Stimulated activated CD4-positive, alpha-beta T cell treated with anti-CD3 and anti-CD28 coated beads, Interleukin-12 subunit alpha, Interleukin-12 subunit beta, amount 100 ng/mL, for 48 hours (primary cell): ENCODE data around the gene ACLY.
"Not testable (repeated sequence)": the region's sequence is repeated elsewhere in the genome, so short reads cannot be mapped to it uniquely, and the experiment has no call there.

Experiments
- DNase-seq, 3 donors: peaks; one replicate each; pipeline ENCODE4 v3.0.0-alpha.2; 2020; ENCODE audit warnings: low read depth in 2 of 3, low spot score in 1 of 3

Gene ACLY

DNA sequence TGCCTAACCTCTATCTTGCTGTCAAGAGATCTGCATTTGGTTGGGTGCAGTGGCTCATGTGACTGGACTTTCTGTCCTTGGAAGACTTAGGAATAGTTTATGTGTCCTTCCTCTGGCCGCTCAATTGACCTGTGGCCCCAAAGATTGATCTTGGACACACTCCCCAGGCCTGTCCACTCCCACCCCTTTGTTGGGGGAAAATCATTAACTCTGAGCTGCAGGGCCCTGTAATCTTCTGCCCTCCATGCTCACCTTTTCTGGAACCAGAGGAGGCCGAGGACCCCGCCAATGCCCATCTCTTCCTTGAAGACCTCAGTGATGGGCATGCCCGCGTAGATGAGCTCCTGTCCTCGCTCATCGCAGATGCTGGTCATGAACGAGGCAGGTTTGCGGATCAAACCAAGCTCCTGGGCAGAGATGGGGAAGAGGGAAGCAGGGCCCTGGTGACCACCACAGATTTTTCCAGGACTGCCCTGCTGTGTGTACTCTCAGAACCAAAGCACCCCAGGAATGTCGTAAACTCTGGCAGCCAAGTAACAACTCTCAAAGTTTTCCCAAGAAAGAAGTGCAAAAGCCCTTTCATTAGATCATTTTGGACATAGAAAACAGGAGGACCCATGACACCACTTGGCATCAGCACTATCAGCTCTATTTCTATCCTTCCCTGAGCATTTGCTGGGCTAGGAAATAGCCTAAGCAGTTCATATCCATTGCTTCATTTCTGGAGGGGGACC lies 45.0 kb downstream of the ACLY start:
- DNase-seq = no peak

DNA sequence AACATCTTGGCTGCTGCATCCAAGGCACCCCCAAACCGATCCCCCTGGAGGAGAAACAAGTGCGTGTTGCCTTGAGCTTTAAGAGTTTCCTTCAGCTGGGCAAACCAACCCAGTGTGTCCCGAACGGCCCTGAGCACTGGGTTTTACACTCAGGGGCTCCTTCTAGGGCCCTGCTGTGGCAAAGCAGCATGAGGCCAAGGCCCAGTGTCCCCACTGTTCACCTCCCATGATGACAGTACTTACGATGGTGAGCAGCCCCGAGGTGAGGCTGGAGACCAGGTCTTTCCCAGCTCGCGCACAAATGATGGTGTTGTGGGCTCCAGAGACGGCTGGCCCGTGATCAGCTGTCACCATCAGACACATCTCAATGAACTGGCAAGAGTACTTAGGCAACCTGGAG lies 47.0 kb downstream of the ACLY start:
- DNase-seq = no peak

- DNase-seq = no peak
Measured at GRCh38 chr17:41870627-41871026, 48.1 kb downstream of the ACLY start.

DNA sequence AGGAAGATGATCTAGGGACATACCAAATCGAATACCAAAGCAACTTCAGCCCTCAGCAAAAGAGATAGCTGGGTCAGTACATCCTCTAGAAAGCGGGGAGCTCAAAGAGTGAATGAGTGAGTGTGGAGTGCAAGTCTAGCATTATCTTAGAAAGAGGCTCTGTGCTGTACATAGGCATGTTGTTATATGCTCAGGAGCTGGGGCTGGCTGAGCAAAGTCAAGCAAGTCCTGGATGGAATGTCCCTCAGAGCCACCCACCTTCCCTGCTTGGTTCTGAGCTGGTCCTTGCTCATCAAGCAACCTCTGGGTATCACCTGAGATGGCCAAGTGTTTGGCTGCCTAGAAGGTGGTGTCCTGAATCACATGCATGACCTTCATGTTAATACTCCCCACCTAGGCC lies 48.7 kb downstream of the ACLY start:
- no peak for DNase-seq

DNA sequence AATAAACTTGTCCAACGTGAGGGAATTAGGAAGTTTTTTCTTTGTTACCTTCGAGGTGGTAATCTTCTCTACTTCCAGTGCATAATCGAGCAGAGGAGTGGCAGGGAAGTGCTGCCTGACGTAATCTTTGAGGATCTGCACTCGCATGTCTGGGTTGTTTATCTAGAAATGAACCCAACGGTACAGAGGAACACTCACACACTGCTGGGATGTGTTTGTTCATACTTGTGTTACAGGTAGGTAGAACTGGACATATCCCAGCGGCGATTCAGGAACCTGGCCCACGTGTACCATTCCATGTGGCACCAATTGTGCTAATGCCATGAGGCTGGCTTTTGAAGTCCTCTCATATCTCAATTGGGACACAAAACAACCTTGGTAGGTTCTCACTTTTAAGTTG lies 49.3 kb downstream of the ACLY start:
- DNase-seq = no peak

- no peak for DNase-seq
Measured at GRCh38 chr17:41868568-41868967, 50.2 kb downstream of the ACLY start.

GRCh38 chr17:41865596-41865893 lies 53.2 kb downstream of the ACLY start:
- DNase-seq = no peak

DNA sequence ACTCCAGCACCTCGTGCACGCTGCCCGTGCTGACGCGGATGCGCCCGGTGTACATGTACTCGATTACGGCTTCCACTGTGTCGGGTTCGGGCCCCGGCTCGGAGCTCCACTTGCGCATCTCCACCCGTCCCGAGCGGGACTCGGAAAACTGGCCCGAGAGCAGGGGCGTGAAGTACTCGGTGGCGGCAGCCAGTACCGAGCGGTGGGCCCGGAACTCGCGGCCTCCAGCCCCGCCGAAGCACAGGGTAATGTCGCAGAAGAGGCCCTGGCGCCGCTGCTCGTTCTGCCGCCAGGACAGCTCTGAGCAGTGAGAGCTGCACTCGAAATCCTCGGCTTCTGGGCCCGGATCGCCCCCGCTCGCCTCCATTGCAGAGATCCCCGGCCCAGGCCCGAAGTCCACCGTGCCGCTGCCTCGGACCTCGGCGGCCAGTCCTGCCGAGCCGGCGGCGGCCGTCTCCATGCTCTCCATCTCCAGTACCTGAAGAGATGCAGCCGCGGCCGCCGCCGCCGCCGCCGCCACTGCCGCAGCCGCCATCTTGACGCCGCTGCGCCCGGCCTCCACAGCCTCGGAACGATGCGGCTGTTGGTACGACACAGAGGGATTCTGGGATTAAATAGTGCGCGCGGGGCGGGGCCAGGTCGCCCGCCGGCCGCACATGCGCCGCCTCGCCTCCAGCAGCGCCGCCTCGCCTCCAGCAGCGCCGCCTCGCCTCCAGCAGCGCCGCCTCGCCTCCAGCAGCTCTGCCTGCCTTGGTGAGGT lies 53.7 kb downstream of the ACLY start, which contains the start of gene KLHL11:
Gene KLHL11 (minus strand): TSS at position 588 of the 760 bp plus-strand sequence. CDS start 53 bp downstream, at position 535.
- DNase-seq = peak; percentile 75 to 85 (median 81)

GRCh38 chr17:41864498-41864835 lies 54.3 kb downstream of the ACLY start:
- no peak for DNase-seq

GRCh38 chr17:41863074-41863848 lies 55.5 kb downstream of the ACLY start:
- peak in 2 of 3 donors; percentile 5 to 22 for DNase-seq

- no peak for DNase-seq
Measured at GRCh38 chr17:41860254-41860931, 58.4 kb downstream of the ACLY start.

- DNase-seq = not testable (repeated sequence)
Measured at GRCh38 chr17:41851382-41851781, 67.4 kb downstream of the ACLY start.

GRCh38 chr17:41849251-41849990 lies 69.3 kb downstream of the ACLY start:
- no peak for DNase-seq

DNA sequence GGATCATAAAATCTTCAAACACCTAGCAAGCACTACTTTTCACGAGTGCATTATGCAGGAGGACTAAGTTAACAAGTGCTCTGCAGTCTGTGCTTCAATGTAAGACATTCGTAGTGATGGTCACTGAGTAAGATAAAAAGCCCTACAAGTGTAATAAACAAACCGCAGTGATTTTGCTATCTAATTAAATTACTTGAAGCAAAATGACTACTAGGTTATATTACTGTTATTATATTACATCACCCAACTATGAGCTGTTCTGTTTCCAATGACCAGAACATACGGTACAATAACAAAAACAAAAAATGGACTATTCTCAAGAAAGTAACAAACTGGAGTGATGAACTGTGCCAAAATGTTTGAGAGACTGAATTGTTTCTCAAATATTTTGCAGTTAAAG lies 70.0 kb downstream of the ACLY start:
- no peak for DNase-seq

GRCh38 chr17:41844971-41845370 lies 73.8 kb downstream of the ACLY start:
- no peak for DNase-seq

- not testable (repeated sequence) for DNase-seq
Measured at GRCh38 chr17:41840781-41841180, 78.0 kb downstream of the ACLY start.

GRCh38 chr17:41839448-41839847 lies 79.3 kb downstream of the ACLY start:
- not testable (repeated sequence) for DNase-seq

- DNase-seq = no peak
Measured at GRCh38 chr17:41837761-41838538, 80.8 kb downstream of the ACLY start, which contains the start of gene KLHL10. KLHL10 (plus strand) TSS chr17:41837825; CDS start chr17:41837933, 108 bp downstream.

- no peak for DNase-seq
Measured at GRCh38 chr17:41836550-41837196, 82.1 kb downstream of the ACLY start.
